Right lobe of liver (tissue), 6 donors: ENCODE measurements around the gene NXNL1. TPM values are rescaled to one million over a fixed set of nuclear protein-coding genes. Genes with fewer than 3 reads are reported as not detected.

Experiments used
- ATAC-seq, 4 donors: fragments of 200-7000 bp; cut with Tn5 transposase; one replicate each; pipeline ENCODE4 v1.9.1; 2020; ENCODE audit warnings: mild to moderate bottlenecking in 4 of 4, moderate library complexity in 4 of 4
- DNase-seq, 3 donors: peaks; one replicate each; pipeline ENCODE4 v3.0.0-alpha.2; 2020
- H3K27ac ChIP-seq, 3 donors: fragments of 200-600 bp; one replicate each; pipeline ENCODE4 v1.8.0; 2022
- H3K27me3 ChIP-seq, 2 donors: fragments of 200-600 bp; one replicate each; pipeline ENCODE4 v1.8.0; 2022
- H3K36me3 ChIP-seq, 4 donors: fragments of 200-600 bp; sonication (generic) in 1 of 4; one replicate each; pipeline versions ENCODE4 v1.5.1 to v1.8.0; 2017 to 2022; ENCODE audit warnings: control low read depth in 1 of 4
- H3K4me1 ChIP-seq, 4 donors: fragments of 200-600 bp; sonication (generic) in 1 of 4; one replicate each; pipeline versions ENCODE4 v1.5.1 to v1.8.0; 2017 to 2022; ENCODE audit warnings: control low read depth in 1 of 4
- H3K4me3 ChIP-seq, 3 donors: fragments of 200-600 bp; one replicate each; pipeline ENCODE4 v1.8.0; 2022
- H3K9me3 ChIP-seq, 4 donors: fragments of 200-600 bp; sonication (generic) in 1 of 4; one replicate each; pipeline versions ENCODE4 v1.5.1 to v1.8.0; 2017 to 2022; ENCODE audit warnings: control low read depth in 1 of 4
- POLR2A ChIP-seq: fragments of 450-650 bp; IDR thresholded peaks from one replicate; pipeline ENCODE4 v1.6.1; 2017; ENCODE audit warnings: antibody characterized with exemption, mild to moderate bottlenecking
- WGBS: methylation state at CpG from one replicate; pipeline ENCODE4 v1.1.6; 2018; ENCODE audit warnings: low coverage, low lambda C conversion rate; ENCODE audit not compliant: insufficient coverage; ENCODE audit errors: missing lambda C conversion rate; 5-methylcytosine and 5-hydroxymethylcytosine counted together
- intact Hi-C, 2 donors: fragments of 100-400 bp; cut with DNase I; formaldehyde crosslinking; loops; one replicate each; pipeline versions ENCODE4 v1.11.2 to v1.14.1; 2022
- total RNA-seq, 6 experiments: library from RNA; depleted of rRNA in 2 of 6; stranded (reverse); fragments of >200 nt in 2 of 6; fragmentation: NEBNext Ultra II Directional in 3 of 6; extraction: Animal tissue kit (Norgen Biotek cat#: 25700) in 3 of 6; gene quantifications; one replicate each; pipeline versions ENCODE4 v1.1.0 to v1.2.4, GENCODE V29; 2016 to 2023
- TF ChIP-seq, protein P1 (sequence below), 4 donors: fragments of 200-600 bp in 3 of 4; fragments of 450-650 bp in 1 of 4; IDR thresholded peaks; one replicate each; pipeline versions ENCODE4 v1.5.1 to v1.8.0; 2016 to 2022; ENCODE audit warnings: antibody characterized with exemption in 4 of 4, mild to moderate bottlenecking in 2 of 4
- donor health status: DM: no; HTN: yes; CAD: no.
- donor health status: DM: no; HTN: no; CAD: no.
- donor health status: DM: no; HTN: no; CAD: no.
- donor health status: DM: no; HTN: yes; CAD: no.
- donor health status: DM: no; HTN: yes; CAD: no.

Gene NXNL1
- total RNA-seq, 6 experiments from 2014 or later: not detected

DNA sequence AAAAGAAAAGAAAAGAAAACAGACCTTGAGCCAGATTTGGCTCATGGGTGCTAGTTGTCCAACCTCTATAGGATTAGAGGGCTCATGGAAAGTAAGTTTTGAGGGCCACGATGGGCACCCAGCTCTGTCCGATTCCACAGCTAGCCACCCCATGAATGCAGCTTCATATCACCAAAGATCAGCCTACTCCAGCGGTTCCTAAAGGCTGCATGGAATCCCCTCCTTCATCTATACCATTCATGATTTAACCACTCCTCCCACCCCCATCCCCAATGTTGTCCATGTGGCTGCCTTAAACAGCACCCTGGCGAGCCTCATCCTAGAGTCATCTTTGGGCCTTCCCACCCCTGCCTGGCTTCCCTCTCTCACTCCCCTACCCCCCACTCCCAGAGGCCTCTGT, 38.8 kb downstream of the NXNL1 start:
- peaks cover 0 to 13% (median 0%) of the 10 kb centered on the region in 4 donors for H3K4me1 ChIP-seq
- intact Hi-C loops: no loop called here
- H3K4me3 ChIP-seq: no peak overlapping the region
- H3K27me3 ChIP-seq: no peaks in the 10 kb centered on the region
- H3K36me3 ChIP-seq: no peaks in the 10 kb centered on the region
- H3K27ac ChIP-seq: no peak overlapping the region
- no peaks in the 10 kb centered on the region for H3K9me3 ChIP-seq
- DNase-seq (no peak), ATAC-seq (no peak)
- TF ChIP-seq, protein P1, sequence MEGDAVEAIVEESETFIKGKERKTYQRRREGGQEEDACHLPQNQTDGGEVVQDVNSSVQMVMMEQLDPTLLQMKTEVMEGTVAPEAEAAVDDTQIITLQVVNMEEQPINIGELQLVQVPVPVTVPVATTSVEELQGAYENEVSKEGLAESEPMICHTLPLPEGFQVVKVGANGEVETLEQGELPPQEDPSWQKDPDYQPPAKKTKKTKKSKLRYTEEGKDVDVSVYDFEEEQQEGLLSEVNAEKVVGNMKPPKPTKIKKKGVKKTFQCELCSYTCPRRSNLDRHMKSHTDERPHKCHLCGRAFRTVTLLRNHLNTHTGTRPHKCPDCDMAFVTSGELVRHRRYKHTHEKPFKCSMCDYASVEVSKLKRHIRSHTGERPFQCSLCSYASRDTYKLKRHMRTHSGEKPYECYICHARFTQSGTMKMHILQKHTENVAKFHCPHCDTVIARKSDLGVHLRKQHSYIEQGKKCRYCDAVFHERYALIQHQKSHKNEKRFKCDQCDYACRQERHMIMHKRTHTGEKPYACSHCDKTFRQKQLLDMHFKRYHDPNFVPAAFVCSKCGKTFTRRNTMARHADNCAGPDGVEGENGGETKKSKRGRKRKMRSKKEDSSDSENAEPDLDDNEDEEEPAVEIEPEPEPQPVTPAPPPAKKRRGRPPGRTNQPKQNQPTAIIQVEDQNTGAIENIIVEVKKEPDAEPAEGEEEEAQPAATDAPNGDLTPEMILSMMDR (IDR thresholded peaks at IDR 0.05): no peak
- TF ChIP-seq POLR2A: no peak
- WGBS: 93% methylated on average over 2 of the region's 4 CpGs

- ATAC-seq (peak; percentile 41 to 48 (median 43)), DNase-seq (peak; percentile 59 to 66 (median 65))
- Histone ChIP-seq H3K27me3 (no peaks in the 10 kb centered on the region), H3K4me1 (peaks cover 0 to 13% (median 0%) of the 10 kb centered on the region in 4 donors), H3K36me3 (no peaks in the 10 kb centered on the region), H3K9me3 (no peaks in the 10 kb centered on the region), H3K27ac (peak overlapping the region in 2 of 3 donors; percentile 65 to 70), H3K4me3 (peak overlapping the region; percentile 72 to 90 (median 80))
- TF ChIP-seq, protein P1 (IDR thresholded peaks at IDR 0.05): peak in 2 of 4 donors; percentile 13 to 25
- TF ChIP-seq POLR2A: no peak
- intact Hi-C loops: no loop called here
- 4% methylated on average over 5 of the region's 25 CpGs for WGBS
Measured at GRCh38 chr19:17420475-17420924, 40.2 kb downstream of the NXNL1 start.

GRCh38 chr19:17419621-17420474, 40.9 kb downstream of the NXNL1 start, which contains the start of gene MVB12A:
Gene MVB12A, plus strand, starts transcription at chr19:17420047. Its CDS starts 89 bp downstream, at chr19:17420136.
- no peaks in the 10 kb centered on the region for H3K9me3 ChIP-seq
- peak within 1 kb of the TSS; percentile 72 to 90 (median 80) for H3K4me3 ChIP-seq
- peak within 1 kb of the TSS; percentile 57 to 70 (median 68) for H3K27ac ChIP-seq
- no peaks in the 10 kb centered on the region for H3K36me3 ChIP-seq
- TF ChIP-seq POLR2A: peak; percentile 65
- TF ChIP-seq, protein P1 (IDR thresholded peaks at IDR 0.05): no peak
- H3K27me3 ChIP-seq: no peaks in the 10 kb centered on the region
- intact Hi-C loops: no loop called here
- DNase-seq: peak; percentile 98 to 99 (median 98)
- 0% methylated on average over 13 of the region's 85 CpGs for WGBS
- ATAC-seq: peak; percentile 94 to 99 (median 96)
- H3K4me1 ChIP-seq: peaks cover 0 to 13% (median 0%) of the 10 kb centered on the region in 4 donors

DNA sequence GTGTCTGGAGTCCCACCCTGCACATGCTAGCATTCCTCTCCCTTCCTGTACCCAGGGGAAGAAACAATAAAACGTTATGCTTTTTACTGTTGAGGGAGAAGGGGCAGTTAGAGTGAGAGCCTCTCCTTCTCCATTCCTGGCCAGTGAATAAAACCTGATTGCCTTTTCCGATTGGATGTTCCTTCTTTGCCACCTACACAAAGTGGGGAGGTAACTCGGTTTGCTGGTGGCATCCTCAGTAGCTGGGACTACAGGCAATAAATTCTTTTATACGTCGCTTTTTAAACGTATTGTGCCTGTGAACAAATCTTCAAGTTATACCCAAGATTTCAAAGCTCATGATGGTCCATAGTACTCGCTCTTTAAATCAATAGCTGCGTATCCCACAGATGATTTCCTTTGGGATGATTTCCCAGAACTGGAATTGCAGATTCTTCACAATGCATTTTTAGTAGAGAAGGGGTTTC, 41.5 kb downstream of the NXNL1 start:
- peaks cover 0 to 13% (median 0%) of the 10 kb centered on the region in 4 donors for H3K4me1 ChIP-seq
- peak overlapping the region; percentile 72 to 90 (median 80) for H3K4me3 ChIP-seq
- WGBS: 29% methylated on average over 7 of the region's 8 CpGs
- H3K36me3 ChIP-seq: peaks cover 0 to 2% (median 0%) of the 10 kb centered on the region in 4 donors
- H3K9me3 ChIP-seq: no peaks in the 10 kb centered on the region
- peak overlapping the region; percentile 36 to 68 (median 56) for H3K27ac ChIP-seq
- no peak for TF ChIP-seq POLR2A
- TF ChIP-seq, protein P1 (IDR thresholded peaks at IDR 0.05): no peak
- H3K27me3 ChIP-seq: no peaks in the 10 kb centered on the region
- no peak for ATAC-seq
- intact Hi-C loops: no loop called here
- DNase-seq: no peak
